ENCODE data around the gene PAGE3.

DNA sequence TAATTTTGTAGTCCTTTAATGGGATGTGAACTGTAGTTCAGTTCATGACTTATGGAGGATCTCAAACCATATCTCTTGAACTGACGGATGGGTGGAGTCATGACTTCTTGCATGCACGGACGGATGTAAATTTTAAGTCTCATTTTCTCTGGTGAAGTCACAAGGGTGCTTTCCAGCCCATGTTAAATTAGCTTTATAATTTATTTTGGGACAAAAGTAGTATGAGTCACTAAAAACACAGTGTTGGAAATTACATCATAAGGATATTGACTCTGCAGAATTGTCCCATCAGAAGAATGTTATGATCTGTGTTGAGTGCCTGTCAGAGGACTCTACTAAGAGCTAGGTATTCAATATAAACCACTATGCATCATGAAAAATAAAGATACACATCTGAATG is 51.3 kb downstream of the PAGE3 start:
- TF ChIP-seq, protein P1, sequence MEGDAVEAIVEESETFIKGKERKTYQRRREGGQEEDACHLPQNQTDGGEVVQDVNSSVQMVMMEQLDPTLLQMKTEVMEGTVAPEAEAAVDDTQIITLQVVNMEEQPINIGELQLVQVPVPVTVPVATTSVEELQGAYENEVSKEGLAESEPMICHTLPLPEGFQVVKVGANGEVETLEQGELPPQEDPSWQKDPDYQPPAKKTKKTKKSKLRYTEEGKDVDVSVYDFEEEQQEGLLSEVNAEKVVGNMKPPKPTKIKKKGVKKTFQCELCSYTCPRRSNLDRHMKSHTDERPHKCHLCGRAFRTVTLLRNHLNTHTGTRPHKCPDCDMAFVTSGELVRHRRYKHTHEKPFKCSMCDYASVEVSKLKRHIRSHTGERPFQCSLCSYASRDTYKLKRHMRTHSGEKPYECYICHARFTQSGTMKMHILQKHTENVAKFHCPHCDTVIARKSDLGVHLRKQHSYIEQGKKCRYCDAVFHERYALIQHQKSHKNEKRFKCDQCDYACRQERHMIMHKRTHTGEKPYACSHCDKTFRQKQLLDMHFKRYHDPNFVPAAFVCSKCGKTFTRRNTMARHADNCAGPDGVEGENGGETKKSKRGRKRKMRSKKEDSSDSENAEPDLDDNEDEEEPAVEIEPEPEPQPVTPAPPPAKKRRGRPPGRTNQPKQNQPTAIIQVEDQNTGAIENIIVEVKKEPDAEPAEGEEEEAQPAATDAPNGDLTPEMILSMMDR (conservative IDR thresholded peaks at IDR 0.05 in 1 of 2, IDR thresholded peaks at IDR 0.05 in 1 of 2; ENCODE audit: low read depth in 1 of 2, low read length in 2 of 2), result no peak
- no peak for TF ChIP-seq EZH2 (IDR thresholded peaks at IDR 0.05; ENCODE audit: low read length, missing control alignments)

Data from fibroblast of lung (primary cell).